Cerebellar cortex (tissue), 1 donor: ENCODE measurements around the gene EN1.

ENCODE experiments used
- DNase-seq: peaks from one replicate; pipeline ENCODE4 v3.0.0-alpha.2; 2015; ENCODE audit warnings: low spot score

The EN1 gene

DNA sequence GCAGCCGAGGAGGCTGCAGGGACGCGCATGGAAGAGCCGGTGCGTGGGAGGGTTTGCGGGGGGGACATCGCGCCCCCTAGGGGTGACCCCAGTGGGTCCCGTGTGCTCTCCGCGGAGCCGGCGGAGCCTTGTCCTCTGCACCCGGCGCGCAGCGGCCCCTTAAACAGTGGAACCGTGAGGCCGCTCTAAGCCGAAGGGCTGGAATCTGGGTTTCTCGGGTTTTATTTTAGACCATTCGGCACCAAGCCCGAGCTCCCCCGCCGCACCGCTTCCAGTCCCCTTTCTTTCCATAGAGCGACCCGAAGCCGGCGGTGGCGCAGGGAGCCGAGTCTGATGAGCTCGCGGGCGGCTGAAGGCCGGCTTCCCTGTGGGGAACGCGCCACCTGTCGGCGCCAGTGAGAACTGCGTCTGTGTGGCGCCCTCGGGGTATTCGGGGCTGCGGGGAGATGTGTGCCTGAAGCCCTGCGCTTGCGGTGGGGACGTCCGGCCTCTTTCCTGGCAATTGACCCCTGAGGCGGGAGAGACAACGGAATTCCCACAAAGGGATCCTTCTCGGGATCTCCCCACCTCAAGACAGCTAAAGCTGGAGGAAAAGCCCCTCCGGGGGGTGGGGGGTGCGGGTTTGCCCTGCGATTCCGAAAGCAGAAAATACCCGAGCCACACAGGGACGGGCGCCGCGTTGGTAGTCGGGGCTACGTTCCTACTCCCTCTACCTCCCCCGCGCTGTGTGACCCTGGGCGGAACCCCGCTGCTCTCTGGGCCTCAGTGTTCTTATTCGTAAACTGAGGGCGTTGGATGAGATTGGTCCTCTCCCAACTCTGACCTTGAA lies 8.2 kb upstream of the EN1 start:
- DNase-seq, result peak; percentile 58

GRCh38 chr2:118854507-118855345 lies 7.3 kb upstream of the EN1 start:
- no peak for DNase-seq

DNA sequence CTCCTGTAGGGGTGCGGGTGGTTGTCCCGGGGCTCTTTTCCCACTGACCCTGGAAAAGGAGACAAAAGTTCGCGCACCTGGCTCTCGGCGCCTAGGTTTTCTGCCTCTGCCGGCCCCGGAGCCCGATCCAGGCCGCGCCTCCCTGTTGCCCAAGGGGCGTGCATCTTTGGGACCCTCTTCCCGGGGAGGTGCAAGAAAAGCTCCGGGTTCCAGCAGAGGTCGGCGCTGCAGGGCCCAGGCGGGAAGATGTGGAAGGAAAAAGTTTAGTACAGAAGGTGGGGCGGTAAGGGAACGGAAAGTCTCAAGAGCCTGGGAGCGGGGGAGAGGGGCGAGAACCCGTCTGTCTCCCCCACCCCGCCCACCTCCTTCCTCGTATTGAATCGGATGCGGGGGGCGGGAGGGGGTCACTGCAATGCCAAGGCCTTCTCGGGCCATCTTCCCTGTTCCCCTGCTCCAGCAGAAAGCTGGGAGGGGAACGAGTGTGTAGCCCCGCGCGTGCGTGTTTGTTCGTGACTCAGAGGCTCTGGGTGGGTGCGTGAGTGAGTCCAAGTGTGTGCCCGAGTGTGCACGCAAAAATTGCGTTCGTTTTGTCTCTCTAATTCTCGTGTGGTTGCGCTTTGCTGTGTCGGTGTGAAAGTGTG lies 6.3 kb upstream of the EN1 start:
- no peak for DNase-seq

GRCh38 chr2:118853129-118853640 lies 5.7 kb upstream of the EN1 start:
- DNase-seq, result no peak

DNA sequence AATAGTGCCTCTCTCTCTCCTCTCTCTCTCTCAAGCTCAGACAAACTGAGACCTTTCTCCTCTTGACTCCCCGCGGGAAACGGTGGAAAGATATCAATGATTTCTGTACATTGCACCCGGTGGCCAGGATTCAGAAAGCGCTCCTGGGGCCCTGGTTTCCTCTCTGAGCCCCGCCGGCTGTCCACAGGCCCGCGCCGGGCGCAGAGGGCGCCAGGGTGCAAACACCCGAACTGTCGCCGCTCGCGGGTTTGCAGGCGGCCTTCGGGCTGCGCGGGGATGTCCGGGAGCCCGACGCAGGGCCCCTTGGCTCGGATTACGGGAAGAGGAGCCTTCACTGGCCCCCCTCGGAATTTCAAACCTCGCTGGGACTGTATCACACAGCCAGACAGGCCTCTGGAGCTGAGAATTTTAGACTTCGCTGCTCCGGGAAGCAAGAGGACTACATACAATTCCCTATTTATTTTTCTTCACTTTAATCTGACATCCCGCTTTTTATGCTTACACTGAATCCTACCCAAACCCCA lies 5.2 kb upstream of the EN1 start:
- no peak for DNase-seq

- DNase-seq, result no peak
Measured at GRCh38 chr2:118851650-118852049, 4.2 kb upstream of the EN1 start.

DNA sequence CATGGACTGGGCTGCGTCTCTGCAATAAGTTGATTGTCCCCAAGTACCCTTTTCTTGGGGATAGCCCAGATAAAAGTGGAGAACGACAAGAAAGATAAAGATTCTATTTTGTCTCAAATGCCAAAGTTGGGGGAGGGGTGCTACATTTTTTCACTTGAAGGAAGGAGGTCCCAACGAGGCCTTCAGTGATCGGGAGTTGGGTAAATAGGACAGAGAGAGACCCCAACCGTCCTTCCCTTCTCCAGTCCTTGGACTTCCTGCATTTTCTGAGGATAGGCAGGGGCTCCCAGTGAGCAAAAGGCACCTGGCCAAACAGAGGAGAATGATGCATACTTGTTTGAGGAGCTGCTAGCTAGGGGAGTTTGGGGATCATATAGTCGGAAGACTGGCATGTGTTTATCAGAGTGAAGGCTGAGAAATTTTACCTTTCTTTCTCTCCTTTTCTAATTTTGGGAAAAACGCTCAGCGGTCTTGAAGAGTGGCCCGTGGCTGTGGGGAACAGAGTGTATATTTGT lies 3.5 kb upstream of the EN1 start:
- no peak for DNase-seq

GRCh38 chr2:118850168-118850900 lies 2.9 kb upstream of the EN1 start:
- no peak for DNase-seq

GRCh38 chr2:118849226-118850167 lies 2.0 kb upstream of the EN1 start:
- no peak for DNase-seq

GRCh38 chr2:118848381-118849225 lies 1.2 kb upstream of the EN1 start:
- DNase-seq, result no peak

DNA sequence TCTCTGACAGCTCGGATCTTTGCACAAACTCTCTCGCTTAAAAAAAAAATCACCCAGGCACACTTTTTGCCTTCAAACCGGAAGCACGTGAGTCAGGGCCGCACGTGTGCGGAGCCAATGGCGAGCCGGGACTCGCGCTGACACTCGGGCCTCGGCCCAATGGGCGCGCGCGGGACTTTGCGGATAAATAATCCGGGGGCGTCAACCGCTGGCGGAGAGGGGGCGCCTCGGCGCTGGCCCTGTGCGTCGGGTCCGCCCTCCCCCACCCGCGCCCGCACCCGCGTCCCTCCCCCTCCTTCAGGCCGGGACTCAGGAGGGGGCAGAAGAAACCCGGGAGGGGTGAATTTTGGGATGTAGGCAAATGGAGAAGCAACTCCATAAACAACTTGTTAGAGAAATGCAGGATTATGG lies 319 bp upstream of the EN1 start:
- DNase-seq, result no peak

DNA sequence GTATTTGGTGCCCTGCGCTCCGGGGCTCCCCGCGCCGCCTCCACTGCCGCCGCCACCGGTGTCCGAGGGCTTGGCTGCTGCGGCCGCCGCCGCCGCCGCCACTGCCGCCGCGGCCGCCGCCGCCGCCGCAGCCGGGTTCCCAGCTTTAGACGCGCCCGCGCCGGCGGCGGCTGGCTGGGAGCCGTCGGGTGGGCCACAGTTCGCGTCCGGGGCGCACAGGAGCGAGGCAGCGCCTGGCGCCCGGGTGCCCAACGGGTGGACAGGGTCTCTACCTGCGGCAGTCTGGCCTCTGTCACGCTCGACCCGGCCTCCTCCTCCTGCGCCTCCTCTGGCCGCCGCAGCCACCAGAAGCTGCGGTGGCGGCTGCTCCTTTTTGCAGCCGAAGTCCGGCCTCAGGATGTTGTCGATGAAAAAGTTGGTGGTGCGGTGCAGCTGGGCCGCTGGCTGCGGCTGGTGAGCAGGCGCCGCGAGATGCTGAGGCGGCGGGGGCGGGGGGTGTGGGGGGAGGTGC lies 951 bp downstream of the EN1 start:
- no peak for DNase-seq

DNA sequence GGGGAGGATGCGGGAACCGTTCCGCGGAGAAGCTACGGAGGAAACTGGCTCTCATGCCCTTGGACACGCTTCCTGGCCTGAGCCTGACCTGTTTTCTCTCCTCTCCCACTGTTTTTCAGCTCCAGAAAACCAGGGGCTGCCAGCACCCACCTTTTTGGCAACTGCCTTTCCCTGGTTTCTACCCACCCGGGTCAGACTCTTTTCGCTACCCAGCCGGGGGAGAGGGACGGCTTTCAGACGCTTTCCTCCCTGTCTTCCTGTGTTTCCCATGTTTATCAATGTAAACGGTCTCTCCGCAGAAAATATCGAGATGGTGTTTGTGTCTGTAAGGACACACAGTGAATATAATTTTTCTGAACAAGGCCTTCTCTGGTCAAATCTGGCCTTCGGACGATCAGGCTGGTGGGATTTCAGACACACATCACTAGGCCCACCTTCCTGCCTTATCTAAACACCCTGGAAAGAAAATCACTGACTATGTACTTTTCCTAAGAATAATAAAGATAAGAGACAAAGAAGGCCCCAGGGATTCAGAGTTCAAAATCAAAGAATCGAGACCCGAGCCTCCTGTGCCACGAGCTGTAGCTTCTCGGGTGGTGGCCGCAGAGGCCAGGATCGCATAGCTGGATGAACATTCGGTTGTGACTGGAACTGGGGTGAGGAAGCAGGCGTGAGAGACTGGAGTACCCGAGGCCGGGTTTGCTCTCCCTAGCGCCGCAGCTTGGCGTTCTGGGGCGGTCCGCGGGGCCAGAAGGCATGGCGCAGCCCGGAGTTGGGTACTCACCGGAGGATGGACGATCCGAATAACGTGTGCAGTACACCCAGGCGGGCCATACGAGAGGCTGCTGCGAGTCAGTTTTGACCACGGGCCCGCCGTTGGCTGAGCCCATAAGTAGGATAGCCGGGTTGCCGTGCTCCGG lies 1.7 kb downstream of the EN1 start:
- DNase-seq, result no peak

GRCh38 chr2:118845005-118845521 lies 2.4 kb downstream of the EN1 start:
- no peak for DNase-seq

DNA sequence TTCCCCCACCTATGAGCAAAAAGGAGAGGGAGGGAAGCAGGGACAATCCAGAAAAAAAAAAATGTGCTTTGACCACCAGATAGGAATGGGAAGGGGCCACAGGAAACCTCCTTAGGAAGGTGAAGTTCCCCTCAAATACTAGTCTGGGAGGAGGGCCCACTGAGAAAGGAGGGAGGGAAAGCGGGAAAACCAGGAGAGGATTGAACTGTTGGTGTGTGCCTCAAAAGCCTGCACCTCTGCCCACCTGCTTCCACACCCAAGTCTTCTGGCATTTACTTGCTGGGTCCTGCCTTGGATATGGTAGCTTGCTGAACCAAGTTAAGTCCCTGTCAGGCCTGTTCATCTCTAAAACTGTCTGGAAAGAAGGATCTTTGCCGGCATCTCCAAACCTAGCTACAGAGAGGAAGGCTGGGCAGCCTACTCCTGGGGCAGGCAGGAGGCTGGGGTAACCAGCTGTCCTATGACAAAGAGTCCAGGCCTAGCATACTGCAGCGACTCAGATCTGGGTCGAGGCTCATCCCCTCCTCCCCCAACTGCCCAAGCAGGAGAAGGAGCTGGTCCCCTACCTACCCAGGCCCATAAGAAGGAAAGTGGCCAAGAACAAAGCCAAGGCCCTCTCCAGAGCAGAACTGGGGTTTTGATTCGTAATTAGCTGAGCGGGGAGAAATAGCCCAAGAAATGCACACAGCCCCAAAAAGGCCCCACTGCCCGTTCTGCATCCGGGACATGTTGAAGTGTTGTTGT lies 3.0 kb downstream of the EN1 start:
- no peak for DNase-seq

DNA sequence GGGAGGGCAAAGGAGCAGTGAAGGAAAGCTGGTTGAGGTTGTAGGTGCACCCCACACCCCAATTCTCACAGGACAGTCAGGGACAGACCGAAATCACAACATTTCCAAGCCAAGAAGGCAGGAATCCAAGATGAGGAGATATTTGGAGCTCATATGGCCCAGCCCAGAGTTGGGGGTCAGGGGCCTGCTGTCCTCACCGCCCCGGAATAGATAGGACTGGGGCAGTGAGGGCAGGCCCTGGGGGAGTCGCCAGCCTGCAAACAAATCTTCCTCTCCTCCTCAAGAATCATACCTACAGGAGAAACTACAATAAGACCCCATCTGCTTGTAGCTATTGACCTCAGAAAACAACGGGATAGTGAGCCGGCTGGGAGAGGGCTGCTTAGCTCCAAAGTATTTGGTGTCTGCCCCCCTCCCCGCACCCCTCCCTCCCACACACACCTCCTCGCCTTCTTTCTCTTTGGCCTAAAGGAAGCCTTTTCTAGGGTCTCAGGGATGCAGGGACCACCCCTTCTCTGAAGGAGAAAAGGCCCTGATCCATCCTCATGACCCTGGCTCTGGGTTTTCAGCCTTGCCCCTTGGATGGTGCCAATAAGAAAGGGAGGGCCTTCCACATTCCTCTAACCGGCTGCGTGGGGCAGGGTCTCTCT lies 3.8 kb downstream of the EN1 start:
- no peak for DNase-seq
